Measurements from ENCODE around the gene CKAP5.

DNA sequence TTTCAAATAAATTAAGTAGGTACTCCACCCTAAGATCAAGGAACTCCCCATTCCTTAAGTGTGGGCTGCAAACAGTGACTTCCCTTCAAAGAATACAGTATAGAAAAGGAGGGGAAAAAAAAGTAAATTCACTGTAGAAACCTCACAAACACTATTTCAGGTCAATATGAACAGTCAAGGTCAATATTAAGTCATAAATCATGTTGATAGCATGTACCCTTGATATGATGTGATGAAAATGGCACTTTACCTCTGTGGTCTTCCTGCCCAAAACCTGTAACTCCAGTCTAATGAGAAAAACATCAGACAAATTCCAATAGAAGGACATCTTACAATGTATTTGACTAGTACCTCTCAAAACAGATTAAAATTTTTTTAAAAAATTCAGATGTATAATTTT is 8.2 kb downstream of the CKAP5 start:
- TF ChIP-seq CTCF (conservative IDR thresholded peaks at IDR 0.05; ENCODE audit: low read depth, low read length) (no peak), EZH2 (IDR thresholded peaks at IDR 0.05; ENCODE audit: borderline replicate concordance, low read depth, low read length, poor library complexity, severe bottlenecking) (no peak)
